Ascending aorta (tissue), 2 donors: Measurements from ENCODE around the gene DPP8. TPM values are rescaled to one million over a fixed set of nuclear protein-coding genes. Genes with fewer than 3 reads are reported as not detected.

Source experiments
- DNase-seq, 2 donors: peaks; one replicate each; pipeline ENCODE4 v3.0.0-alpha.2; 2019; ENCODE audit warnings: low spot score in 2 of 2
- H3K27ac ChIP-seq, 2 donors: fragments of 200-600 bp; sonication (generic); one replicate each; pipeline ENCODE4 v1.5.1; 2016 to 2017; ENCODE audit warnings: mild to moderate bottlenecking in 1 of 2
- H3K27me3 ChIP-seq: fragments of 200-600 bp; sonication (generic); one replicate; pipeline ENCODE4 v1.5.1; 2017
- H3K36me3 ChIP-seq, 2 donors: fragments of 200-600 bp; sonication (generic); one replicate each; pipeline ENCODE4 v1.5.1; 2016
- H3K4me1 ChIP-seq, 2 donors: fragments of 200-600 bp; sonication (generic); one replicate each; pipeline ENCODE4 v1.5.1; 2016 to 2017; ENCODE audit warnings: mild to moderate bottlenecking in 1 of 2
- H3K4me3 ChIP-seq, 2 donors: fragments of 200-600 bp; sonication (generic); one replicate each; pipeline ENCODE4 v1.5.1; 2016 to 2017; ENCODE audit warnings: mild to moderate bottlenecking in 1 of 2
- H3K9me3 ChIP-seq, 2 donors: fragments of 200-600 bp; sonication (generic); one replicate each; pipeline ENCODE4 v1.5.1; 2016
- intact Hi-C: fragments of 100-400 bp; cut with DNase I; formaldehyde crosslinking; loops from one replicate; pipeline ENCODE4 v1.15.1; 2023
- total RNA-seq: library from RNA; depleted of rRNA; stranded (reverse); fragments of >200 nt; gene quantifications from one replicate; pipeline ENCODE4 v1.1.0, GENCODE V29; 2016
- TF ChIP-seq, protein P1 (sequence below), 3 experiments: fragments of 200-600 bp in 2 of 3; fragments of 450-650 bp in 1 of 3; sonication (generic) in 2 of 3; IDR thresholded peaks; one replicate each; pipeline ENCODE4 v1.5.1; 2016 to 2019; ENCODE audit warnings: antibody characterized with exemption in 3 of 3, mild to moderate bottlenecking in 1 of 3, moderate library complexity in 1 of 3

DPP8 gene
- total RNA-seq, 1 donor from 2014 or later: 69.0 TPM

DNA sequence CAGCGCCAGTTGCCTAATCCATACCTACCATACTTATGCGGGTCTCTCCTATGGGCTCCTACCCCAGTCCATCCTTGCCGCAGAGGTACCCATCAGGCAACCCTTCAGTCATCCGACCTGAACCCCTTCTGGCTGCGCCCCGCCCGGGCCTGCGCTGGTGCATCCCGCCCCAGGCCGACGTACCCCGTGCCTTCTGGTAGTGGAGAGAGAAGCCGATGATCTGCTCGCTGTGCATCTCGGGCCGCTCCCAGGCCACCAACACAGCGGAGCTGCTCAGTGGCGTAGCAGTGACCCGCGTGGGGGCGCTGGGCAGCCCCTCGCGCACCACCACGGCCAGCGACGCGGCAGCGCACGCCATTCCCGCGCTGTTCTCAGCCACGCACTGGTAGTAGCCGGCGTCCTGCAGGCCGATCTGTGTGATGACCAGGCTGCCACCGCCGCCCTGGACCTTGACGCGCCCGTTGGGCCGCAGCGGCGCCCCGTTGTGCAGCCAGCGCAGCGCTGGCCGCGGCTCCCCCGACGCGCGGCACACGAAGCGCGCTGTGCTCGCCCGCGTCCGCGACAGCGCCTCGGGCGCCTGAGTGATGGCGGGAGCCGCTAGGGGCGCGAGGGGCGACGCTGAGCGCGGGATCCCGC is 121.8 kb downstream of the DPP8 start:
- no peak for DNase-seq
- peak overlapping the region; percentile 5 to 21 for H3K4me3 ChIP-seq
- intact Hi-C loops: no loop called here
- no peaks in the 10 kb centered on the region for H3K36me3 ChIP-seq
- H3K9me3 ChIP-seq: no peaks in the 10 kb centered on the region
- H3K4me1 ChIP-seq: no peaks in the 10 kb centered on the region
- TF ChIP-seq, protein P1, sequence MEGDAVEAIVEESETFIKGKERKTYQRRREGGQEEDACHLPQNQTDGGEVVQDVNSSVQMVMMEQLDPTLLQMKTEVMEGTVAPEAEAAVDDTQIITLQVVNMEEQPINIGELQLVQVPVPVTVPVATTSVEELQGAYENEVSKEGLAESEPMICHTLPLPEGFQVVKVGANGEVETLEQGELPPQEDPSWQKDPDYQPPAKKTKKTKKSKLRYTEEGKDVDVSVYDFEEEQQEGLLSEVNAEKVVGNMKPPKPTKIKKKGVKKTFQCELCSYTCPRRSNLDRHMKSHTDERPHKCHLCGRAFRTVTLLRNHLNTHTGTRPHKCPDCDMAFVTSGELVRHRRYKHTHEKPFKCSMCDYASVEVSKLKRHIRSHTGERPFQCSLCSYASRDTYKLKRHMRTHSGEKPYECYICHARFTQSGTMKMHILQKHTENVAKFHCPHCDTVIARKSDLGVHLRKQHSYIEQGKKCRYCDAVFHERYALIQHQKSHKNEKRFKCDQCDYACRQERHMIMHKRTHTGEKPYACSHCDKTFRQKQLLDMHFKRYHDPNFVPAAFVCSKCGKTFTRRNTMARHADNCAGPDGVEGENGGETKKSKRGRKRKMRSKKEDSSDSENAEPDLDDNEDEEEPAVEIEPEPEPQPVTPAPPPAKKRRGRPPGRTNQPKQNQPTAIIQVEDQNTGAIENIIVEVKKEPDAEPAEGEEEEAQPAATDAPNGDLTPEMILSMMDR (IDR thresholded peaks at IDR 0.05): no peak
- H3K27ac ChIP-seq: no peak overlapping the region
- H3K27me3 ChIP-seq: peaks cover 8% of the 10 kb centered on the region

DNA sequence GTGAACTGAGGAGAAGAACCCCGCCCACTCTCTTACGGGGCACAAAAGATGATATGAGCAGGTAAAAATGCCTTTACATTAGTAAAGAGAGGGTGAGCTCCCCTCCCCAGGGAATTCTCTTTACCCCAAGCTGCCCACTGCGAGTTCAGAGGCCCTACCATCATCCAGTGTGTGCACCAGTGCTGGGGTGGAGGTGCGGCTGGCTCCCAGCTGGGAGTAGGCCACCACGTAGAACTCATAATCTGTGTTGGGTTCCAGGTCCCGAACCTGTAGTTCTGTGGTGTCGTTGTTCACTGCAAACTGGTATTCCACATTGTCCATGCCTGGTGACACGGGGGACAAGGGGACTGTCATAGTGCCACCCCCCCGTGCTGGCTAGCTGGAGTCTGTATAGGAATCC is 122.6 kb downstream of the DPP8 start:
- H3K27me3 ChIP-seq: peaks cover 8% of the 10 kb centered on the region
- H3K4me3 ChIP-seq: no peak overlapping the region
- no peaks in the 10 kb centered on the region for H3K9me3 ChIP-seq
- TF ChIP-seq, protein P1 (IDR thresholded peaks at IDR 0.05): no peak
- intact Hi-C loops: no loop called here
- no peaks in the 10 kb centered on the region for H3K4me1 ChIP-seq
- H3K27ac ChIP-seq: no peak overlapping the region
- DNase-seq: no peak
- H3K36me3 ChIP-seq: no peaks in the 10 kb centered on the region

DNA sequence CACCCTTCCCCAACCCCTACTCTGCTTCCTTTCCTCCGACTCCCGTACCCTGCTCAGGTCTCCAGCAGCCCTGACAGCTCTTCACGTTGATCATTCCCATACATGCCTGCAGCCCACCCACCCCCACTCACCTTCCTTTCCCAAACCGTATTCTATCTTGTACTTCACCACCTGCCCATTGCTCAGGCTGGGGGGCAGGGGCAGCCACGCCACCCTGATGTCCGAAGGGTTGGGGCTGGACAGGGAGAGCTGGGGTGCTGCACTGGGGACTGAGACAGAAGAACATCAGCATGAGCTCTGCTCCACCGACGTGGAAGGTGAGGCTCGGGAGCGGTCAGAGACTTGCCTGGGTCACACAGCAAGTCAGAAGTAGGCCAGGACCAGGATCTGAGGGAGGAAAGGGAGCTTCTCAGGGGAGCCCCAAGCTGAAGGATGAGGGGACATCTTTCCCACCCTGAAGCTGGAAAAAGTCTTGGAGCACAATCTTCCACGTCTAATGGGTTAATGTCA is 123.2 kb downstream of the DPP8 start:
- intact Hi-C loops: no loop called here
- H3K27ac ChIP-seq: no peak overlapping the region
- no peaks in the 10 kb centered on the region for H3K4me1 ChIP-seq
- H3K36me3 ChIP-seq: no peaks in the 10 kb centered on the region
- no peak overlapping the region for H3K4me3 ChIP-seq
- no peak for DNase-seq
- TF ChIP-seq, protein P1 (IDR thresholded peaks at IDR 0.05): no peak
- no peaks in the 10 kb centered on the region for H3K9me3 ChIP-seq
- H3K27me3 ChIP-seq: peaks cover 8% of the 10 kb centered on the region

DNA sequence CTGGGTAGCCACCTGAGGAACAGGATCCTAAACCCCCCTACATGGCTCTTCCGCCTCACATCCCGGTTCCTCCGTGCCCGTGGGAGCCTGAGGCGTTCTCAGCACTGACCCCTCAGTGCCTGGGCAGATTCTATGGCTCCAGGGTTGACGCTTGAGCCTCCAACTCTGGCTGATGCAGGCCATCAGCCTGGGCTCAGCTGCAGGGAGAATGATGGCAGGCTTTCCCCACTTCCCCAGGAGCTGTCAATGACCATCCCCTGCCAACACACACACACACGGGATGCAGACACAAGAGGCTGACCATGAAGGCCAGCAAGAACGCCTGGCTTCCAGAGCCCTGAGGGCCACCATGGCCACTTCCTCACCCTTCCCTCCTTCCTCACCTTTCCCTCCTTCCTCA is 123.9 kb downstream of the DPP8 start:
- no peak overlapping the region for H3K27ac ChIP-seq
- H3K4me1 ChIP-seq: no peaks in the 10 kb centered on the region
- TF ChIP-seq, protein P1 (IDR thresholded peaks at IDR 0.05): no peak
- H3K27me3 ChIP-seq: peaks cover 8% of the 10 kb centered on the region
- no peaks in the 10 kb centered on the region for H3K9me3 ChIP-seq
- no peaks in the 10 kb centered on the region for H3K36me3 ChIP-seq
- no peak overlapping the region for H3K4me3 ChIP-seq
- no peak for DNase-seq
- intact Hi-C loops: no loop called here

DNA sequence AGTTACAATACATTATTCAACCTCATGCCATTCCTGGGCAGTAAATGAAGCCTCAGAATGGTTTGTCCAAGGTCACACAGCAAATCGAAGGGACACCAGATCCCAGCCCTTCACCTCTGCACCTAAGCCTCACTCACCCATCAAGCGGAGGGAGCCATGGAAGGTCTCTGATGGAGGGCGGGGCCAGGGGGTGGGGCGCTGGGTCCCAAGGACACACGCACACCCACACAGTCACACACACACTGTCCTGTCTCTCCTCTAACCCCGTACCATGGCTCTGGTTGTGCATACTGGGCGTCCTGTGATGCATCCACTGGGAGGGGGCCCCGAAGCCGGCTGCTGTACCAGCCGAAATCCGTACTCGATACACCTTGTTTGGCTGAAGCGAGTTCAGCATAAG is 124.4 kb downstream of the DPP8 start:
- peaks cover 8% of the 10 kb centered on the region for H3K27me3 ChIP-seq
- no peak overlapping the region for H3K27ac ChIP-seq
- intact Hi-C loops: no loop called here
- H3K4me3 ChIP-seq: no peak overlapping the region
- no peaks in the 10 kb centered on the region for H3K36me3 ChIP-seq
- TF ChIP-seq, protein P1 (IDR thresholded peaks at IDR 0.05): no peak
- no peaks in the 10 kb centered on the region for H3K4me1 ChIP-seq
- H3K9me3 ChIP-seq: no peaks in the 10 kb centered on the region
- no peak for DNase-seq

Other genes starting within 250 kb of the DPP8 start
- 2.9 TPM for gene PARP16, start 230.8 kb downstream of the DPP8 start, total RNA-seq
- gene RNU5A-1, start 221.6 kb downstream of the DPP8 start, total RNA-seq: not detected
- gene RNU5B-1, start 213.0 kb downstream of the DPP8 start, total RNA-seq: not detected
- not detected for gene IGDCC3, start 139.7 kb downstream of the DPP8 start, total RNA-seq
- 1.9 TPM for gene IGDCC4, start 94.7 kb downstream of the DPP8 start, total RNA-seq
- gene HACD3, start 12.8 kb upstream of the DPP8 start, total RNA-seq: 46.2 TPM
- gene INTS14, start 93.4 kb upstream of the DPP8 start, total RNA-seq: 14.5 TPM
- gene SLC24A1, start 104.2 kb upstream of the DPP8 start, total RNA-seq: 2.0 TPM